ENCODE results near the gene B4GALT6.
"Not testable (repeated sequence)": the region's sequence is repeated elsewhere in the genome, so short reads cannot be mapped to it uniquely, and the experiment has no call there.

The B4GALT6 gene, protein sequence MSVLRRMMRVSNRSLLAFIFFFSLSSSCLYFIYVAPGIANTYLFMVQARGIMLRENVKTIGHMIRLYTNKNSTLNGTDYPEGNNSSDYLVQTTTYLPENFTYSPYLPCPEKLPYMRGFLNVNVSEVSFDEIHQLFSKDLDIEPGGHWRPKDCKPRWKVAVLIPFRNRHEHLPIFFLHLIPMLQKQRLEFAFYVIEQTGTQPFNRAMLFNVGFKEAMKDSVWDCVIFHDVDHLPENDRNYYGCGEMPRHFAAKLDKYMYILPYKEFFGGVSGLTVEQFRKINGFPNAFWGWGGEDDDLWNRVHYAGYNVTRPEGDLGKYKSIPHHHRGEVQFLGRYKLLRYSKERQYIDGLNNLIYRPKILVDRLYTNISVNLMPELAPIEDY

DNA sequence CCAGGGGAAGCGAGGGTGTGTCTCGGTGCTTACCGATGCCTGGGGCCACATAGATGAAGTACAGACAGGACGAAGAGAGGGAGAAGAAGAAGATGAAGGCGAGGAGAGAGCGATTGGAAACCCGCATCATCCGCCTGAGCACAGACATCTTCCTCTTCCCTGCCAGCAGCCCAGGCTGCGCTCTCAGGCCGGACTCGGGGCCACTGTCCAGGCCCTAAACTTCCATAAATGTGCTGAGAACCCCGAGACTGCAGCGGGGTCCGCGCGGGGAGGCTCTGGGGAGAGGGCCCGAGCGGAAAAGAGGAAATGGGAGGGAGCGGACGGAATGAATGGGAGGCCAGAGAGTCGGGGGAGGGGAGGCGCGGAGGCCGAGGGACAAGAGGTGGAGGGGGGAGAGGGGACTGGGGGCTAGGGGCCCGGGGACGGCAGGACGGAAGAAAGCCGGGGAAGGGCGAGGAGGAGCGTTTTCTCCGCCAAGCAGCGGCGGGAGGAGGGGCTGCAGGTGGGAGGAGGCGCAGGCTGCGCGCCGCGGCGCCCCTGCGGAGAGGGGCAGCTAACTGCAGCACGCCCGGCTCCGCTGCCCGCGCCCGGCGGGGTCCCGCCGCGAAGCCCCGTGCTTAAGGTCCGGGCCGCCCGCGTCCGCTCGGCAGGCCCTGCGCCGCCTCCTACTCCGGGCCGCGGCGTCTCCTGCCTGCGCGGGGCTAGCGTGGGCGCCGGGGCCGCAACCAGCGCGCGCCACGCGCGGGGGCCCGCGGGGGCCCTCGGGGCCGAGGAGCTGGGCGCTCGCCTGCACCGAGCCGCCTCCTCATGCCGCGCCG, at the start of gene B4GALT6:
Gene B4GALT6 (minus strand): TSS at position 303 of the 818 bp plus-strand sequence. CDS start 155 bp downstream, at position 148.
- DNase-seq = no peak

DNA sequence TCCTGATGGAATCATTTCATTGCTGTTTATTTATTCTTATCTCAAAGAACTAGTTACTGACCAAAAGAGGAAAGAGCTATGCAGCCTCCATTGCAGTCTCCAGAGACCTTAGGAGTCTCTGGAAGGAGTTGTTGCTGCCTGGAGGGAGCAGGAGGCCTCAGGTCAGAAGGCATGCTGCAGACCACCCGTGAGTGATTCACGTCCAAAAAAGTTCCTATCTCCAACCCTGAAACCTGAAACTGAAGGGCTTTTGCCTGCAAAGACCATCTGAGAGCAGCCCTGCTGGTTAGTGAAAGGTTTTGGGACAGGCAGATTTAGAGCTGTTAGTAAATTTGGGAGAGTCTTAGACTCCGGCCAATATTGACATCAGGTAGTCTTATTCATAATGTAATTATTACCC, 47.2 kb upstream of the B4GALT6 start:
- no peak for DNase-seq

- not testable (repeated sequence) for DNase-seq
These were observed 44.8 kb upstream of the B4GALT6 start for GRCh38 chr18:31729196-31729595.

- no peak for DNase-seq
These were observed 39.8 kb upstream of the B4GALT6 start for GRCh38 chr18:31723990-31724711.

DNA sequence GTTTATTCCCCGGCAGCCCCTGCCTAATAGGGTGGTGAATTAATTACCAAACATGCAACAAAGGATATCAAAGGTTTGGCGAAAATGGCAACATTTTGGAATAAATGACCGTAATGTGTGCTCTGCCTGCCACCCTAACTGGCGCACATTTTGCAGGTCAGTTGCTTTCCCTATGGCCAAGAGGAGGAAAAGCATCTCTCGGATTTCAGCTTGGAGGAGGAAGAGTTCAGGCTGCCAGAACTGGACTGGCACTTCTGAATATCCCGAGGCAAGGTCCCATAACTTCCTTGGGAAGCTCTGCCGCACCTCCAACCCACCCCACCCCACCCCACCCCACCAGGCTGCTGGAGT, 39.2 kb upstream of the B4GALT6 start:
- DNase-seq = no peak

- DNase-seq = peak; percentile 74
These were observed 38.1 kb upstream of the B4GALT6 start for GRCh38 chr18:31722369-31722957.

GRCh38 chr18:31721601-31722000, 37.2 kb upstream of the B4GALT6 start:
- no peak for DNase-seq

DNA sequence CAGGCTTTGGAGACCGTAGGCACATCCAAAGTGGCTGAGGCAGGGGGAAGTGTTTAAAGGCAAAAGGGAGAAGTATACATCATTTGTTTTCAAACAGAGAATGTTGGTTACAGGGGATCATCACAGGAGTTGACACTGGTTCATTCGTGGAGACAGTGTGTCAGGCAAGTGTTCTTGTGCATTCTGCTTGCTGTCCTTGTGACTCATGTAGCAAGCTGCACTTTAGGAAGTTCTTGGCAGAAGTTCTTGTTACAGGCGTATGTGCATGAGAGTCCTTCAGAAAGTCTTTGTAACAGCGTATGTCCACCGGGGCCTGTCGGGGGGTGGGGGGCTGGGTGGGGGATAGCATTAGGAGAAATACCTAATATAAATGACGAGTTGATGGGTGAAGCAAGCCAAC, 36.5 kb upstream of the B4GALT6 start:
- DNase-seq = no peak

DNA sequence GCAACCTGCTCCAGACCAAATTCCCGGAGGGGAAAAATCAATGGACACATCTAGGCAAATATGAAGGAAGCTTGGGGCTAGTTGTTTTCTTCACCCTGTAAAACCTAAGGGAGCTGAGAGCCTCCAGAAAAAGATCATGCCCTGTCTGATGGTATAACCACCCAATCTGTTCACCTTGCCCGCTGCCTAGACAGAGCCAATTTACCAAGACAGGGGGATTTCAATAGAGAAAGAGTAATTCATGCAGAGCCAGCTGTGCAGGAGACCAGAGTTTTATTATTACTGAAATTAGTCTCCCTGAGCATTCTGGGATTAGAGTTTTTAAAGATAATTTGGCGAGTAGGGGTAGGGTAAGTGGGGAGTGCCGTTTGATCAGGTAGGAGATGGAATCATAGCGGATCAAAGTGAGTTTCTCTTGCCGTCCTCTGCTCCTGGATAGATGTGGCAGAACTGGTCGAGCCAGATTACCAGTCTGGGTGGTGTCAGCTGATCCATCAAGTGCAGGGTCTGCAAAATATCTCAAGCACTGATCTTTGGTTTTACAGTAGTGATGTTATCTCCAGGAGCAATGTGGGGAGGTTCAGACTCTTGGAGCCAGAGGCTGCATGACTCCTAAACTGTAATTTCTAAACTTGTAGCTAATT, 35.1 kb upstream of the B4GALT6 start:
- DNase-seq = no peak

DNA sequence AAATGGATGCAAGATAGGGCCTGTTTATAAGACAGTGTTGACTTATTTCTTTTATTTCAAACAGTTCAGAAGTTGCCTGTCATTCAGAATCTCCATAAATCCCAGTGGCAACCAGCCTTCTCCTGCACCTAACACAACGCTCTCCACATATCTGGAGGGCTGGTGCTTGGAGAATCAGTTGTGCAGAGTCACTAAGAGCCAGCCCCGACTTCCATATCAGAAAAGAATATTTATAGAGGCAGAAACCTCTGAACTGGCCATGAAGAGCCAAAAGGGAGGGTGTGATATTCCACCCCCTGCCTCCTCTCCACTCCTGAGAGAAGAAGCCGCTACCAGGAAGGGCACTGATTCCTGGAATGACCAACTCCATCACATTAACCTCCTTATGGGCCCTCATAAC, 34.0 kb upstream of the B4GALT6 start:
- no peak for DNase-seq

DNA sequence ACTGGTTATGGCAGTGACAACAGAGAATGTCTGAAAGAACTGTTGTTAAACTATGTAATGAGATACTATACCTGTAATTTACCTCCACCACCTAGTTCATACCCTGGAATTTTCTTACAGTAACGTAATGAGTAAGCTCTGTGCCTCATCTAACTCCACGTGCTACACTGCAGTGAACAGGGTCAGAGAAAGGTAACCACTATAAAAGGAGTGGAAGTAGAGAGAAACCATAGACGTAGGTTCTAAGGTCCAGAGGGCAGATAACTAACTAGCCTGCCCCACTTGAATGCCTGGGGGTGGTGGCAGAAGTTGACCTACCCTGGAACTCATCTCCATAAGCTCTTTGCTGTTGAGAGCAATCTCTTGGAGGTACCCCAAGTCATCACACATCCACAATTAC, 32.0 kb upstream of the B4GALT6 start:
- DNase-seq = no peak

DNA sequence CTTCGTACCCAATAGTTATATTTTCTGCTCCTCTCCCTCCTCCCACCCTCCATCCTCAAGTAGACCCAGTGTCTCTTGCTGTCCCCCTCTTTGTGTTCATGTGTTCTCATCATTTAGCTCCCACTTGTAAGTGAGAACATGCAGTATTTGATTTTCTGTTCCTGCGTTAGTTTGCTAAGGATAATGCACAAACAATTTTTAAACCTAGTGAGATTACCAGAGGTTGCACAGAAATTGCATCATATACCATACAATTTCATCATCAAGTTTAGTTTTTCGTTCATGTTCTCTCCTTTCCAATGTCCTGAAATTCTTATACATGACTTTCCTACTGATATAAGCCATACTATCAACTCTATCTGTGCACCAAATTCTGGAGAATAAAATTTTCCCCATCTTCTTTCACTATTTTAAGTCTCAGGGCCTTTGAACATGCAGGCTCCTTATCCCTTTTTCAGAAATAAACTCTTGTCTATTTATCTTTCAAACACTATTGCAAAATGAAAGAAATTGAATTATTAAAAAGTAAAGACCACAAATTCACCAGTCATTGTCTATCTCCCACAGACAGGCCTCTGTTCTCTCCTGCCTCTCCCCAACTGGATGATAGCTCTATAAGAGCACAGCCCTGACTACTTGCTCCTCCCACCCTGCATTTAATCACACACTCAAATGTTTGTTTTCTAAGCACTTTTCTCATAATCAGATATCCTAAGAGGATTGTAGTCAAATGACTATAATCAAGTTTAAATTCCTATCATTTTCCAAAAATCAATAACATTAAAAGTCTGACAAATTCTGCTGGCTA, 27.2 kb upstream of the B4GALT6 start:
- no peak for DNase-seq

- no peak for DNase-seq
These were observed 26.4 kb upstream of the B4GALT6 start for GRCh38 chr18:31710826-31711225.

GRCh38 chr18:31707815-31708214, 23.4 kb upstream of the B4GALT6 start:
- DNase-seq = no peak

DNA sequence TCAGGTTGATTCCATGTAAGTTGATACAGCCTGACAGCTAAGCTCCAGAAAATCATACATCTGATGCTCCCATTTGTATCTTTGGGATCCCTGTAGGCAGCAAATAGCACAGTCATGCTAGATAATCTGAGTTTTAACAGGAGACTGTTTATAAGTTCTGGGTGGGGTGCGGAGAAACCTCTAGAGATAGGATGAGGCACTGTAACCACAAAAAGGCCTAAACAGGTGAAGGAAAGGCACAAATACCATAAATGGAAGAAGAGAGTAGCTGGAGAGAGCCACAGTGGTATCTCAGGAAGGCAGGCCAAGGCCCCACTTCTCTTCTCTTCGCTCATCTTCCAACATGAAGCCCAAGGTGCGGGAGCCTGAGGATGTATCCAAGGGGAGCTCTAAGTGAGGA, 18.1 kb upstream of the B4GALT6 start:
- no peak for DNase-seq

GRCh38 chr18:31701744-31702143, 17.4 kb upstream of the B4GALT6 start:
- no peak for DNase-seq

- DNase-seq = no peak
These were observed 16.6 kb upstream of the B4GALT6 start for GRCh38 chr18:31700990-31701389.

DNA sequence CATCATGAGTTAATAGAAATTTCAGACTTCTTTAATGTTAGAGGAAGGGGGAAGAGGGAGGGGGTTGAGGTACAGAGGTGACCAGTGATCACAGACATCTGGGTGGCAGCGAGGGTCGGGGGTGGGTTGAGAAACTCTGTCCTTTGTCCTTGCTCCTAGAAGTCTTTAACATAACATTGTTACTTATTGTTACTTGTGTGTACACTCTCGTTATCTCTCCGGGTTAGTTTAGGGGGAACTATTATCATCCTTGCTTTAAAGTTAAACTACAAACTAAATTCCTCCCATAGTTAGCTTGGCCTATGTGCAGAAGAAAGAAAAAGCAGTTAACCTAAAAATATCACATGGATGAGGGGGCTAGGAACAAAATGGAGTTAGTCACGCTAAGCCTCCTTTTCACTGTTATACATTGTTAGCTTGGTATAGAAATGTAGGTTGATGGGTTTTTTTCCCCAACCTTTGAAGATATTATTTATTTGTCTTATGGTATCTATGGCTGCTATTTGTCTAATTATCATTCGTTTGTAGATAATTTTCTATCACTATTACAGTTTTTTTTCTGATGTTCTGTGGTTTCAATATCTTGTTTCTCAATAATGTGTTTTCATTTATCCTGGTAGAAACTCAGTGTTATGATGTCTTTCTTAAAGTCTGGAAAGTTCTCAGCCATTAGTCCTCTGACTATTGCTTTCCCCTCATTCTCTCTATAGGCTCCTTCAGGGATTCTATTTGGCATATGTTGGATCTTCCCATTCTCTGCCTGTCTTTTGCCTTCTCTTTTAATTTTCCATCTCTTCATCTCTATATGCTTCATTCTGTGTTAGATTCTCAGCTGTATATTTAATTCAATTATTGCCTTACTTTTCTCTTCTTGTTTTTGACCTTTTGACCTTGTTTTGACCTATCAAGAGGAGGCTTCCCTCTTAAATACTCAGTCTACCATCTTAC, 13.2 kb upstream of the B4GALT6 start:
- DNase-seq = no peak

DNA sequence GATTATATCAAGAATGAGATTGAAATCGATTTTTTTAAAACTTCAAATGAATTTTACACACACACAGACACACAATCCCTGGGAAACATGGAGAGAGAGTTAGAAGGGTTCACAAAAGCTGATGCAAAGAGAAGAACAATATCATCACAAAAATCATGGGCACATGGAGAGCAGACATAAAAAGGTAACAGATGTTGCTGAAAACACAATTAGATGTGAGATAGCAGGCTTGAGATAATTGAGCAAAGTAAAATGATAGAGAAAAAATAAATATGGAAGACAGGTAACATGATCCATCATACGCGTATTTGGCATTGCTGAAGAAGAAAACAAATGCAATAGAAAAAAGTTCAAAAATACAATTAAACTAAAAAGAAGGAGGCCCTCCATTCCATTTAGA, 11.6 kb upstream of the B4GALT6 start:
- no peak for DNase-seq

- no peak for DNase-seq
These were observed 9.9 kb upstream of the B4GALT6 start for GRCh38 chr18:31694297-31694696.

- DNase-seq = no peak
These were observed 4.2 kb upstream of the B4GALT6 start for GRCh38 chr18:31688606-31689005.
